Left lung (tissue), 10 donors: ENCODE data around the gene HTRA1. TPM values are rescaled to one million over a fixed set of nuclear protein-coding genes. Genes with fewer than 3 reads are reported as not detected.
A peak's percentile ranks its signal among the peaks of the same experiment; 100 is the strongest.

Experiments
- ATAC-seq: fragments of 200-7000 bp; cut with Tn5 transposase; one replicate; pipeline ENCODE4 v1.9.1; 2020; ENCODE audit warnings: moderate library complexity
- DNase-seq, 4 donors: peaks; one replicate each; pipeline ENCODE4 v3.0.0-alpha.2; 2013 to 2020
- H3K27ac ChIP-seq, 2 donors: fragments of 200-600 bp; sonication (generic) in 1 of 2; one replicate each; pipeline versions ENCODE4 v1.5.0 to v1.8.0; 2020 to 2021
- H3K27me3 ChIP-seq, 2 donors: fragments of 200-600 bp; sonication (generic) in 1 of 2; one replicate each; pipeline versions ENCODE4 v1.5.0 to v1.8.0; 2020 to 2021
- H3K36me3 ChIP-seq, 2 donors: fragments of 200-600 bp; sonication (generic) in 1 of 2; one replicate each; pipeline versions ENCODE4 v1.5.0 to v1.8.0; 2020 to 2021
- H3K4me1 ChIP-seq, 2 donors: fragments of 200-600 bp; one replicate each; pipeline ENCODE4 v1.8.0; 2021
- H3K4me3 ChIP-seq, 2 donors: fragments of 200-600 bp; sonication (generic) in 1 of 2; one replicate each; pipeline versions ENCODE4 v1.5.0 to v1.8.0; 2020 to 2021; ENCODE audit warnings: mild to moderate bottlenecking in 1 of 2
- H3K9me3 ChIP-seq, 2 donors: fragments of 200-600 bp; sonication (generic) in 1 of 2; one replicate each; pipeline versions ENCODE4 v1.5.0 to v1.8.0; 2020 to 2021
- intact Hi-C, 2 donors: fragments of 100-400 bp; cut with DNase I; formaldehyde crosslinking; loops; one replicate each; pipeline versions ENCODE4 v1.11.2 to v1.14.2; 2022
- polyA plus RNA-seq, 6 donors: library from polyadenylated mRNA; unstranded; fragments of 120-200 nt; gene quantifications; one replicate each; pipeline ENCODE4 v1.2.1, GENCODE V29; 2013; ENCODE audit not compliant: insufficient read length in 6 of 6
- total RNA-seq, 2 donors: library from RNA; stranded (reverse); fragmentation: NEBNext Ultra II Directional; extraction: Animal tissue kit (Norgen Biotek cat#: 25700); gene quantifications; one replicate each; pipeline ENCODE4 v1.2.1, GENCODE V29; 2021
- TF ChIP-seq, protein P1 (sequence below), 2 donors: fragments of 200-600 bp; sonication (generic) in 1 of 2; IDR thresholded peaks; one replicate each; pipeline versions ENCODE4 v1.5.0 to v1.8.0; 2021; ENCODE audit warnings: antibody characterized with exemption in 2 of 2
- donor health status: DM: no; HTN: yes; CAD: no.
- donor health status: DM: no; HTN: no; CAD: no.

HTRA1 gene
- total and polyA plus RNA-seq, 8 donors = 51.3 to 124 (median 73.0) TPM

DNA sequence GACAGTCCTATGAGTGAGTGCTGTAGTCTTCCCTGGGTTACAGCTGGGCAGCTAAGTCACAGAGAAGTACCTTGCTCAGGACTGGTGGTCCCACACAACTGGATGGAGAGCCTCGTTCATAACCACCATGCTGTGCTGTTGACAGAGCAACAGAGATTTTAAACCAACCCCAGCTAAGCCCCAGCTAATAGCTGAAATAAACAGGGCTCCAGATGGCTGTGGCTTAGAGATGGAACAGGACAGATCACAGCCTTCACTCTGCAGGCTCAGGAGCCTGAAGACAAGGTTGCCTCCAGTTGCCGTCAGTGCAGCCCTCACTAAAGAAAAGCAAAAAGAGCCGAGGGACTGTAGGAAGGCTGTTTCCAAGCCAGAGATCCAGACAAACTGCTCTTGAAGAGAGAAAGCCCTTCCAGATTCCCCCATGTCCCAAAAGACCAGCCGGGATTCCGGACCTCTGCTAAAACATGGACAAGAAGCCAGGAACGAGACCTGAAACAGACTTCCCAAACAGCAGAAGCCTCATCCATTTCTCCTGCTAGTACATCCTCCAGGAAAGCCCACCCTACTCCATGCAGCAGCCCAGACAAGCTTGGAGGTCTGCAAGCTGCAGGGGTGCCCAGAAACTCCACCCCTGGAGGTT, 4.2 kb downstream of the HTRA1 start:
- Histone ChIP-seq H3K36me3 (no peaks in the 10 kb centered on the region), H3K9me3 (no peaks in the 10 kb centered on the region), H3K27ac (no peak overlapping the region), H3K27me3 (peaks cover 0 to 40% of the 10 kb centered on the region in 2 donors), H3K4me3 (no peak overlapping the region), H3K4me1 (peaks cover 6 to 31% of the 10 kb centered on the region in 2 donors)
- no peak for ATAC-seq
- no peak for DNase-seq
- TF ChIP-seq, protein P1, sequence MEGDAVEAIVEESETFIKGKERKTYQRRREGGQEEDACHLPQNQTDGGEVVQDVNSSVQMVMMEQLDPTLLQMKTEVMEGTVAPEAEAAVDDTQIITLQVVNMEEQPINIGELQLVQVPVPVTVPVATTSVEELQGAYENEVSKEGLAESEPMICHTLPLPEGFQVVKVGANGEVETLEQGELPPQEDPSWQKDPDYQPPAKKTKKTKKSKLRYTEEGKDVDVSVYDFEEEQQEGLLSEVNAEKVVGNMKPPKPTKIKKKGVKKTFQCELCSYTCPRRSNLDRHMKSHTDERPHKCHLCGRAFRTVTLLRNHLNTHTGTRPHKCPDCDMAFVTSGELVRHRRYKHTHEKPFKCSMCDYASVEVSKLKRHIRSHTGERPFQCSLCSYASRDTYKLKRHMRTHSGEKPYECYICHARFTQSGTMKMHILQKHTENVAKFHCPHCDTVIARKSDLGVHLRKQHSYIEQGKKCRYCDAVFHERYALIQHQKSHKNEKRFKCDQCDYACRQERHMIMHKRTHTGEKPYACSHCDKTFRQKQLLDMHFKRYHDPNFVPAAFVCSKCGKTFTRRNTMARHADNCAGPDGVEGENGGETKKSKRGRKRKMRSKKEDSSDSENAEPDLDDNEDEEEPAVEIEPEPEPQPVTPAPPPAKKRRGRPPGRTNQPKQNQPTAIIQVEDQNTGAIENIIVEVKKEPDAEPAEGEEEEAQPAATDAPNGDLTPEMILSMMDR (IDR thresholded peaks at IDR 0.05) = no peak
- intact Hi-C loops = no loop called here

- Histone ChIP-seq H3K9me3 (no peaks in the 10 kb centered on the region), H3K27me3 (peaks cover 0 to 31% of the 10 kb centered on the region in 2 donors), H3K4me1 (peaks cover 6 to 25% of the 10 kb centered on the region in 2 donors), H3K36me3 (no peaks in the 10 kb centered on the region), H3K4me3 (no peak overlapping the region), H3K27ac (no peak overlapping the region)
- DNase-seq = no peak
- no peak for ATAC-seq
- intact Hi-C loops = no loop called here
- TF ChIP-seq, protein P1 (IDR thresholded peaks at IDR 0.05) = no peak
Measured at GRCh38 chr10:122466951-122467381, 5.6 kb downstream of the HTRA1 start.

- no peak for ATAC-seq
- no peaks in the 10 kb centered on the region for H3K36me3 ChIP-seq
- no peaks in the 10 kb centered on the region for H3K9me3 ChIP-seq
- intact Hi-C loops = no loop called here
- TF ChIP-seq, protein P1 (IDR thresholded peaks at IDR 0.05) = no peak
- peaks cover 6 to 17% of the 10 kb centered on the region in 2 donors for H3K4me1 ChIP-seq
- no peak overlapping the region for H3K4me3 ChIP-seq
- no peak overlapping the region for H3K27ac ChIP-seq
- DNase-seq = no peak
- peaks cover 0 to 23% of the 10 kb centered on the region in 2 donors for H3K27me3 ChIP-seq
Measured at GRCh38 chr10:122467701-122468100, 6.3 kb downstream of the HTRA1 start.

- Histone ChIP-seq H3K27me3 (peaks cover 0 to 16% of the 10 kb centered on the region in 2 donors), H3K27ac (peak overlapping the region in 1 of 2 donors; percentile 23), H3K4me1 (peaks cover 6 to 14% of the 10 kb centered on the region in 2 donors), H3K9me3 (no peaks in the 10 kb centered on the region), H3K36me3 (no peaks in the 10 kb centered on the region), H3K4me3 (no peak overlapping the region)
- ATAC-seq (no peak), DNase-seq (peak in 1 of 4 donors; percentile 14)
- intact Hi-C loops = no loop called here
- TF ChIP-seq, protein P1 (IDR thresholded peaks at IDR 0.05) = no peak
Measured at GRCh38 chr10:122468307-122468925, 7.1 kb downstream of the HTRA1 start.
